LNCAP (cell line): Measurements from ENCODE around the gene PHEX.

Source experiments
- CTCF ChIP-seq: fragments of 450-650 bp; IDR thresholded peaks from 2 replicates; pipeline ENCODE4 v1.5.1; 2017; ENCODE audit warnings: mild to moderate bottlenecking

Gene PHEX

GRCh38 chrX:22032084-22032483 lies at the start of gene PHEX:
PHEX (plus strand) TSS chrX:22032325; CDS start chrX:22033006, 681 bp downstream.
- TF ChIP-seq CTCF = no peak

- peak; percentile 81 for TF ChIP-seq CTCF
These were observed 46.8 kb upstream of the PHEX start for GRCh38 chrX:21985332-21985777.

DNA sequence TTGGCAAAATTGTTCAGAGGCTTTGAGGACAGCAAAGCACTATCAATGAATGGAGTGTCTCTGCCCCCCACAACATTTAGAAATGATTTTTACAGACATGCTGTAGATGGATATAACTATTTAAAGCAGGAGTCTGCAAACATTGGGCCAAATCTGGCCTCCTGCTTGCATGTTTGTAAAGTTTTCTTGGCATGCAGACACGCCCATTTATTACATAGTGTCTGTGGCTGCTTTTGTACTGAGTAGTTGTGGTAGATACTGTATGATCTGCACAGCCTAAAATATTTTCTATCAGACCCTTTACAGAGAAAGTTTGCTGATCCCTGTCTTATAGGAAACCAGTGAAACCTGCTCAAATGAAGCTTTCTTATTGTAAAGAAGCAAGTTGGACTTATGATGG lies 45.5 kb upstream of the PHEX start:
- TF ChIP-seq CTCF = no peak

GRCh38 chrX:21989384-21989783 lies 42.7 kb upstream of the PHEX start:
- TF ChIP-seq CTCF = no peak

GRCh38 chrX:21990832-21991231 lies 41.3 kb upstream of the PHEX start:
- no peak for TF ChIP-seq CTCF

GRCh38 chrX:21991504-21991903 lies 40.6 kb upstream of the PHEX start:
- no peak for TF ChIP-seq CTCF

- no peak for TF ChIP-seq CTCF
These were observed 38.9 kb upstream of the PHEX start for GRCh38 chrX:21993265-21993664.

- no peak for TF ChIP-seq CTCF
These were observed 35.2 kb upstream of the PHEX start for GRCh38 chrX:21996872-21997455.
